PC-9 (cell line): ENCODE measurements around the gene ACTR10.
"Not testable (repeated sequence)": the region's sequence is repeated elsewhere in the genome, so short reads cannot be mapped to it uniquely, and the experiment has no call there.

Experiments
- CTCF ChIP-seq: fragments of 200-600 bp; sonication (generic); conservative IDR thresholded peaks from 2 replicates; pipeline ENCODE4 v1.6.1; 2017; ENCODE audit warnings: mixed run types, antibody characterized with exemption, mild to moderate bottlenecking, moderate library complexity
- EZH2 ChIP-seq: fragments of 200-600 bp; sonication (generic); IDR thresholded peaks from 2 replicates; pipeline ENCODE4 v1.8.0; 2017; ENCODE audit warnings: antibody characterized with exemption, low read depth

GRCh38 chr14:58262005-58262404, 62.1 kb downstream of the ACTR10 start:
- not testable (repeated sequence) for TF ChIP-seq CTCF, EZH2
